Cortex of kidney (tissue), 1 donor: ENCODE results near the gene CAMSAP1.

ENCODE experiments used
- DNase-seq: peaks from one replicate; lab custom pipeline; 2025; lab: John Stamatoyannopoulos, UW

CAMSAP1 gene

DNA sequence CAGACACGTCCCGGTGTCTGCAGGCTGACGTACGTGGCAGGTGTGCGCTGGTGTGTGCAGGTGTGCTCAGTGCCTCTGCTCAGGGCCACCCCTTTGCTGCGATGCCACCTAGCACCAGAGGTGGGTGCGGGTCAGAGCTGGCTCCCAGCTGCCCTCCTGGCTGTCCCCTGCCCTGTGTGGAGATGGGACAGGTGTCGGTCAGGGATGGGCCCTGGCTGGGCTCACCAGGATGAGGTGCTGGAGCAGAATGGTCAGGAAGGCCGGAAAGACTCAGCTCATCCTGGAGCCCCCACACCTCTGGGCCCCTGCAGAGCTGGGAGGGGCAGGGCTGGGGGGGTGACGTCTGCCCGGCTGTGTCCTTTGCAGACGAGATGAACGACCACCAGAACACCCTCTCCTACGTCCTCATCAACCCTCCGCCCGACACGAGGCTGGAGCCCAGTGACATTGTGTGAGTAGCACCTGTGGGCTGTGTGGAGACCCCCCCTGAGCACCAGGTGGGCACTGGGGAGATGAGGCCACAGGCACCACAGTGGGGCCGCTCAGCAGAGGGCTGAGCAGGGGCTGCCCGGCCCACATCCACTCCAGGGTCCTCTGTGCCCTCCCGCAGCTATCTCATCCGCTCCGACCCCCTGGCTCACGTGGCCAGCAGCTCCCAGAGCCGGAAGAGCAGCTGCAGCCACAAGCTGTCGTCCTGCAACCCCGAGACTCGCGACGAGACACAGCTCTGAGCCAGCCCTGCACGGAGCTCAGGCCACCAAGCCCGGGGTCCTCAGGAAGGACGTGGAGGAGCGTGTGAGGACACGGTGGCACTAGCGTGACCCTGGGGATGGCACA lies 115.7 kb downstream of the CAMSAP1 start:
- DNase-seq: no peak

DNA sequence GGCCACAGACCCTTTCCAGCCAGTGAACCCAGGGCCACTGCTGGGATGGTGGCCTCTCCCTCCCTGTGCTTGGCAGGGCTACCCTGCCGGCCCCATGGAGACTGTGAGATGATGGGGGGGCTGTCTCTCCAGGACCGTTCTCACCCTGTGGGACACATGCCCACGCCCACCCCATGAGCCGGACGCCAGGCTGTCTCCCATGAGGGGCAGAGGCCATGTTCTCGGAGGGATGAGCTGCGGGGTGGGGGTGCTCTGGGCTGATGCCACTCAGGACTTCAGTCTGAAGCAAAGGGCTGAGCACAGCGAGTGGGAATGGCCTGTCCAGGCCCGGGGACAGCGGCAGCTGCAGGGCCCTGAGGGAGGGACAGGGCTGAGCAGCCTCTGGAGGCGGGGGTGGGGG lies 116.5 kb downstream of the CAMSAP1 start:
- no peak for DNase-seq

DNA sequence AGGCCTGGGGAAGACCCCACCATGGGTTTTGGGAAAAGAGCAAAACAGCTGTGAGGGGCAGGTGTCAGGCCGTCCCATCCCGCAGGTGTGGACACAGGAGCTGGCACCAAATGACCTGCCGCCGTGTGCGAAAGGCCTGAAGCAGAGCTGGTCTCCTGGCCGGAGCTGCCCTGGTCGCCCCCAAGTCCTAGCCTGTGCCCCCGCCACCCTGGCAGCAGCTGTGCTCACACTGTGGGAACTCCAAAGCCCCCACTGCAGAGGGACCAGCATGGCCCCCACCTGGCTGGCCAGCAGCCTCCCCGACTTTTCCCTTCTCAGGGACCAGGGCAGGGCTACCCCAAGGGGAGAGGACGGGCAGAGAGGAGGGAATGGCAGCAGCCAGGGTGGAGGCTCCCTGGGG lies 117.0 kb downstream of the CAMSAP1 start:
- no peak for DNase-seq

DNA sequence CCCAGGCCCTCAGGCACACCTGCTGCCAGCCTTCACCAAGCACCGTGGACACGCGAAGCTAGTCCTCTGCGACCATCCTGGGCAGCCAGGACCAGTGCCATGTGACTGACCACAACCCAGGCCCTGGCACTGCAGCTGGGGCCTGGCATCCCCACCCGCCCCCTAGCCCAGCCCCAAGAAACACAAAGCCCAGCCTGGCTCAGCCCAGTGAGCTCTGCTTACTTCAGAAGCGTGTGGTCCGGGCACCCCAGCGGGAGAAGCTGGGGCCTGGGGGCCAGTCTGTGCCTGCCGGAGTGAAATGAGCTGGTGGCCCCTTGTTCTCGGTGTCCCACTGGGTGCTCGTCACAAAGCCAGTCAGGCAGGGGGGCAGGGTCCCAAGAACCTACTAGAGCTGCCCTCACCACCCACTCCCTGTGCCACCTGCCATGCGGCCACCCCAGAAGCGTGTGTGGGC lies 117.5 kb downstream of the CAMSAP1 start:
- DNase-seq: no peak

DNA sequence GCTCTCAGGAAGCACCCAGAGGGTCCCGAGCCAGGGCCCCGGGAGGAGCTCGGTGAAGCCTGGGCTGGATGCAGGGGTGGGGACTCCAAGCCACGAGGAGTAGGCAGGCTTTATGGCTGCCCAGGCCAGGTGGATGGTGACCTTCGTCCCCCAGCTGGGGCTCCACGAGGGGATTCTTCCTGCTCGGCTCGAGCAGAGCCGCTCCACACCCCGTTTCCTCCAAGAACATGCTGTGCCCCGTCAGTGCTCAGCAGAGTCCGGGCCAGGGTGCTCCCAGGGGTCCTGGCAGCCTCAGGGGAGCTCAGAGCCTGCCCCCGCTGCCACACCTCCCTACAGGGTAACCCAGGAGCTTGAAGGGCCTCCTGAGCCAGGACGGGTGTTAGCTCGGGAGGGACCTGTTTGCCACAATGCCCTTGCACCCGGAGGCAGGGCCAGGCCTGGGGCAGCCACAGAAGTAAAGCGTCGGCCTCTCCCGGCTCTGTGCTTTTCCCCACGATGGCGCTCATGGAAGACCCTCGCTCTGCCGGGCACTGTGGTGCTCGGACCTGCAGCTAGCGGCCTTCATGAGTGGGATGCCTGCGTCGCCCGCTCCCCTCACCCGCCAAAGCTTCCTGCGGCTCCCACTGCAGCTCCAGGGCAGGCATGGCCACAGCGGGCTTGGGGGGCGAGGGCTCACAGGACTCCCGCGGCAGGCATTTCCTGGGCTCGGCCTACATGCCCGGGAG lies 118.6 kb downstream of the CAMSAP1 start:
- no peak for DNase-seq

- no peak for DNase-seq
Measured at GRCh38 chr9:135787776-135788575, 119.4 kb downstream of the CAMSAP1 start.

- DNase-seq: no peak
Measured at GRCh38 chr9:135787317-135787716, 120.0 kb downstream of the CAMSAP1 start.

GRCh38 chr9:135786146-135786690 lies 121.1 kb downstream of the CAMSAP1 start:
- DNase-seq: no peak

GRCh38 chr9:135785013-135785575 lies 122.3 kb downstream of the CAMSAP1 start:
- DNase-seq: no peak

DNA sequence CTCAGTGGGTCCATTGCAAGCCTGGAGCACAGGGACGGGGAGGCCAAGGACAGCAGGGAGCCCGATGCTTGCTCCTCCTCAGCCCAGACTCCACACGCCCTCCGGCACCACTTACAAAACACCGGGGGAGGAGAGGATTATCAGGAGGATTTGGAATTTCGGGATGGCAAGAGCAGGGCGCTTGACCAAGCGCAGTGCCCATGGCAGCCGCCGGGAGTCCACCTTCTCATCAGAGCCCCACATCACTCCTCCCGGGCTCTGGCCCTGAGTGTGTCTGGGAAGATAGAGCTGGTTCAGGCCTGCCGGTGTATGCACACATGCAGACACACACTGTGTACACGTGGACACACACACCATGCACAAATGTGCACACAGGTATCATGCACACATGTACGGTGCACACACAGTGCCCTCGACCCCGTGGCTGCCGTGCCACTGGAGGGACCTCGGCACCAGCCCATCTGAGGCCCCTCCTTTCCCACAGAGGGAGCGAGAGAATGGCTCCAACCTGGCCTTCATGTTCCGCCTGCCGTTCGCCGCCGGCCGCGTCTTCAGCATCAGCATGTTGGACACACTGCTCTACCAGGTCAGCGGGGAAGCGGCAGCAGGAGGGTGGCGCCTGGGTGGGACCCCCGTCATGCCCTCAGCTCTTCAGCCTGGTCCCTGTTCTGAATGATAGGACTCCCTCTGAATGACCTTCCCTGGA lies 123.7 kb downstream of the CAMSAP1 start:
- no peak for DNase-seq

- DNase-seq: no peak
Measured at GRCh38 chr9:135782946-135783345, 124.4 kb downstream of the CAMSAP1 start.

DNA sequence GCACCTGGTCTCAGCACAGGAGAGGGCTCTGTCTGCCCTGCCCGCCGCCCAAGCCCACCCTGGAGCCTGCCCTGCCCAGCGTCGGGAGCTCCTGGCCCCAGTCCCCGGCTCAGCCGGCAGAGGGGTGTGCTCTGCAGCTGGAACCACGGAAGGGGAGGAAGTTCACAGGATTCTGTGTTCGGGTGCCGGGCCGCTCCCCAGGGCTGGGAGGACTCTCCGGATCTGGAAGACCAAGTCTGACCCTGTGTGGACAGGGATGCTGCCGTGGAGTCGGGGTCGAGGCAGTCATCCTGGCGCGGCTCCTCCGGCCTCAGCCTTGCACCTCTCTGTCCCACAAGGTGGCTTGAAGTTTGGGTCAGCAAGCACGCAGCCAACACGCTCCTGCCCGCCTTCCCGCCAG lies 126.7 kb downstream of the CAMSAP1 start:
- no peak for DNase-seq

GRCh38 chr9:135780086-135780485 lies 127.3 kb downstream of the CAMSAP1 start:
- no peak for DNase-seq

DNA sequence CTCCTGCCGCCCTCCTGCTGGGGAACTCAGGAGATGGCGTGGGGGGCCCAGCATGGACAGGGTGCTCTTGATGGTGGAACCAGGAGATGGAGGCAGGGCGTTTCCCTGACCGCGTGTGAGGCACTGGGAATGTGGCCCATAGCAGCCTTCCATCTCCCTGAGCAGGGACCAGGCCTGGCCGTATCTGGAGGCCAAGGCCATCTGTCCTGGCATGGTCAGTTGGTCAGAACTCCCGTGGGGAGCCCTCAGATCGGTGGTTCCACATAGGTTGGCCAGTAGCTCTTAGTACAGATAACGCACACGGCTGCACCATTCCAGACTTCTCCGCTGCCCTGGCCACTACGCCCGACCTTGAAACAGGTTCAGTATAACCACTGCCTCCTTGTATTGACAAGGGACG lies 127.8 kb downstream of the CAMSAP1 start:
- DNase-seq: no peak

DNA sequence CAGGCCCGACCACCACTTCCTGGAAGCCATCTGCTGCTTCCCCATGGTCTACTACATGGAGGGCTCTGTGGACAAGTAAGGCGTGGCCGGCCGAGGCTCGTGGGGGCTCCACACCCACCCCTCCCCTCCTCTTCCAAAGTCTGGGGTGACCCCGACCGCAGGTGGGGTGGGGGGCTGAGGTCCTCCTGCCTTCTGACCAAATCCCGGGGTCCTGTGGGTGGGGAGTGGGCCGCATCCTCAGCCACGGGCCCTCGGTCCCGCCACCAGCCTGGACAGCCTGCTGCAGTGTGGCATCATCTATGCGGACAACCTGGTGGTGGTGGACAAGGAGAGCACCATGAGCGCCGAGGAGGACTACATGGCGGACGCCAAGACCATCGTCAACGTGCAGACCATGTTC lies 128.9 kb downstream of the CAMSAP1 start:
- no peak for DNase-seq

GRCh38 chr9:135777623-135778177 lies 129.6 kb downstream of the CAMSAP1 start:
- no peak for DNase-seq

DNA sequence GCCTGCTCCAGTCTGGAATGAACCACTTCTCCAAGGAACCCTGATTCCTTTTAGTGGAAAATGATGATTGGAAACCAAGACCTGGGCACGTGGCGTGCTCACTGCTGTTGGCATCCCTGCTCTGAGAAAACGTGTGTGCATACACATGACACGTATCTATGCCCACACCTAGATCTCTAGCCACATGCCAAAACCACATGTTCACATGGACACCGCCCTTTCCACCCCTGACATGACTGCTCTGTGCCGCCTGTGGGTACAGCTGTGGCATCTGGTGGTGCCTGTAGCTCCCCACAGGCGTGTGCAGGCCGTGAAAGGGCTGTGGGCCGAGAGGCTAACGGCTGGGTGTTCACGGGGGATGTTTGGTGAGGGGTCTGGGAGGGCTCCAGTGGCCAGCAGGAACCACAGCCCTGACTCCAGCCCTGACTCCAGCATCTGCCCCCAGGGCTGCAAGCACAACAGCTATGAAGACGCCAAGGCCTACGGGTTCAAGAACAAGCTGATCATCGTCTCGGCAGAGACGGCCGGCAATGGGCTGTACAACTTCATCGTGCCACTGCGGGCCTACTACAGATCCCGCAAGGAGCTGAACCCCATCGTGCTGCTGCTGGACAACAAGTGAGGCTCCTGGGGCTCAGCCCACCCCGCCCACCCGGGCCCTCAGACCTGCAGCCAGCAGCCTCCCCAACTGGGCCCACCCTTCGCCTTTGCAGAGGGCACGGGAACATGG lies 130.3 kb downstream of the CAMSAP1 start:
- DNase-seq: no peak

DNA sequence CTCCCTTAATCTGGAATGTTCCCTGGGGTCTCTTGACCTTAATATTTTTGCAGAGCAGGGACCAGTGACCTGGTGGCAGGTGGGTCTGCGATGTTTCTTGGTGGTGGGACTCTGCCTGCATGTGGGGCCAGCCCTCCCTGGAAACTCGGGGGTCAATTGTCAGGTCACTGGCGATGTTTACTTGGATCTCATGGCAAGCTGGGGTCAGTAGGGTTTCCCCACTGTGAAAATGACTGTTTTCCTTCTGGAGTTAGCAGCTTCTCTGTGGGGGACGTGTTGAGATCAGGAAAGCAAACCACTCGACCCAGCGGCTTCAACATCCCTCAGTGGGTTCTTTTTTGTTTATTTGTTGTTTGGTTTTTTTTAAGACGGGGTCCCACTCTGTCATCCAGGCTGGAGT lies 131.4 kb downstream of the CAMSAP1 start:
- no peak for DNase-seq

DNA sequence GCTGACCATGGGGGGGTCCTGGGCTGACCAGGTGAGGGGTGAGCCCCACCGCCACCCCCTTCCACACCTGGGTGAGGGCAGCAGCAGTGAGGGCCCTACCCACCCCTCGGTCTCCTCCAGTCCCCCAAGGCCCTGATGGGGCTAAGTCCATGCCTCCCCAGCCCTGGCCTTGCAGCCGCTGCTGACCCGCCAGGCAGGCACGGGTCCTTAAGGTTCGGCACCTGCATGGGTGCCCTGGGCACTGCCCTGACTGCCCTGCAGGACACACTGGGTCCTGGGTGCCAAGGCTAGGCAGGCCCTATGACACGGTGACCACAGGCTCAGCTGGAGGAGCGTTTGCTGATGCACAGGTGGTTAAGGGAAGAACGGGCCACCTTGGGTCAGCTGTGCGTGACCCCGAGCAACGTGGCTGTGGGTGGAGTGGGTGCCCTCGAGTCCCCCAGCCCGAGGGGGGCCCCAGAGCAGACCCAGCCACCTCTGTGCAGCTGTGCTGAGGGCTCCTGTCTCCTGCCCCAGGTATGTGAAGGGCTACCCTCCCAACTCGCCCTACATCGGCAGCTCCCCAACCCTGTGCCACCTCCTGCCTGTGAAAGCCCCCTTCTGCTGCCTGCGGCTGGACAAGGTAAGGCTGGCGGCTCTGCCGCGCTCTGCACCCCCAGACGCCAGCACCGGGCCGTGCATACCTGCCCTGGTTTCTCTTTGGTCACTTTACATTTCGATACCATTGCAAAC lies 132.4 kb downstream of the CAMSAP1 start:
- DNase-seq: no peak
